Sigmoid colon (tissue), 7 donors: ENCODE results near the gene HNRNPLL. TPM values are rescaled to one million over a fixed set of nuclear protein-coding genes. Genes with fewer than 3 reads are reported as not detected.

Source experiments
- DNase-seq: peaks from one replicate; pipeline ENCODE4 v3.0.0-alpha.2; 2019
- H3K27ac ChIP-seq, 4 donors: fragments of 200-600 bp; sonication (generic); one replicate each; pipeline ENCODE4 v1.5.1; 2016 to 2019; ENCODE audit warnings: mild to moderate bottlenecking in 1 of 4
- H3K27me3 ChIP-seq, 3 donors: fragments of 200-600 bp; sonication (generic); one replicate each; pipeline ENCODE4 v1.5.1; 2019; ENCODE audit warnings: mild to moderate bottlenecking in 1 of 3
- H3K36me3 ChIP-seq, 4 donors: fragments of 200-600 bp; sonication (generic); one replicate each; pipeline ENCODE4 v1.5.1; 2016 to 2019
- H3K4me1 ChIP-seq, 4 donors: fragments of 200-600 bp; sonication (generic); one replicate each; pipeline ENCODE4 v1.5.1; 2017 to 2019
- H3K4me3 ChIP-seq, 4 donors: fragments of 200-600 bp; sonication (generic); one replicate each; pipeline ENCODE4 v1.5.1; 2017 to 2019; ENCODE audit warnings: mild to moderate bottlenecking in 2 of 4, moderate library complexity in 1 of 4
- H3K9me3 ChIP-seq, 4 donors: fragments of 200-600 bp in 3 of 4; sonication (generic) in 3 of 4; one replicate each; pipeline versions ENCODE4 v1.5.1 to v1.6.1; 2013 to 2019
- EP300 ChIP-seq, 4 donors: sonication (generic); formaldehyde crosslinking; IDR thresholded peaks; one replicate each; pipeline ENCODE4 v1.6.1; 2017; ENCODE audit warnings: antibody characterized with exemption in 4 of 4
- POLR2A ChIP-seq, 2 donors: fragments of 450-650 bp; IDR thresholded peaks; one replicate each; pipeline ENCODE4 v1.6.1; 2016; ENCODE audit warnings: antibody characterized with exemption in 2 of 2, mild to moderate bottlenecking in 2 of 2, moderate library complexity in 2 of 2
- POLR2AphosphoS5 ChIP-seq, 4 donors: sonication (generic); formaldehyde crosslinking; IDR thresholded peaks; one replicate each; pipeline ENCODE4 v1.6.1; 2017; ENCODE audit warnings: antibody characterized with exemption in 4 of 4
- WGBS, 2 donors: extraction: QIAGEN DNeasy Blood & Tissue Kit; methylation state at CpG; one replicate each; pipeline ENCODE4 v1.1.7; 2013; 5-methylcytosine and 5-hydroxymethylcytosine counted together
- intact Hi-C: fragments of 100-400 bp; cut with DNase I; formaldehyde crosslinking; loops from one replicate; pipeline ENCODE4 v1.15.1; 2023
- polyA plus RNA-seq, 3 donors: library from polyadenylated mRNA; stranded (reverse); fragments of 200-250 nt; gene quantifications; one replicate each; pipeline ENCODE4 v1.2.3, GENCODE V29; 2013
- total RNA-seq, 4 donors: library from RNA; depleted of rRNA; stranded (reverse); fragments of >200 nt; gene quantifications; one replicate each; pipeline ENCODE4 v1.1.0, GENCODE V29; 2016
- TF ChIP-seq, protein P1 (sequence below), 4 experiments: fragments of 450-650 bp in 3 of 4; fragments of 200-600 bp in 1 of 4; IDR thresholded peaks; one replicate each; pipeline ENCODE4 v1.5.1; 2016 to 2019; ENCODE audit warnings: antibody characterized with exemption in 4 of 4, mild to moderate bottlenecking in 3 of 4, moderate library complexity in 2 of 4
- donor health status: healthy with polysubstance abuse.
- donor health status: Bipolar disorder and iron deficiency.
- donor health status: healthy.

The HNRNPLL gene
- total and polyA plus RNA-seq, 7 donors, result 16.1 to 82.0 (median 63.7) TPM

GRCh38 chr2:38568724-38569436 lies 33.8 kb downstream of the HNRNPLL start:
- Histone ChIP-seq H3K9me3 (no peaks in the 10 kb centered on the region), H3K4me1 (peaks cover 0 to 9% (median 2%) of the 10 kb centered on the region in 4 donors), H3K27me3 (no peaks in the 10 kb centered on the region), H3K27ac (no peak overlapping the region), H3K4me3 (no peak overlapping the region), H3K36me3 (peaks cover 0 to 98% (median 22%) of the 10 kb centered on the region in 4 donors)
- intact Hi-C loops, result no loop called here
- DNase-seq, result no peak
- TF ChIP-seq POLR2AphosphoS5 (IDR thresholded peaks at IDR 0.05), result no peak
- no peak for TF ChIP-seq POLR2A (IDR thresholded peaks at IDR 0.05)
- 53 to 81% methylated on average over 5 of the region's 5 CpGs for WGBS, 2 donors

GRCh38 chr2:38565333-38565732 lies 37.4 kb downstream of the HNRNPLL start:
- 94 to 97% methylated on average over 2 of the region's 2 CpGs for WGBS, 2 donors
- DNase-seq, result no peak
- Histone ChIP-seq H3K4me1 (no peaks in the 10 kb centered on the region), H3K27ac (no peak overlapping the region), H3K36me3 (peaks cover 0 to 95% (median 27%) of the 10 kb centered on the region in 4 donors), H3K4me3 (no peak overlapping the region), H3K27me3 (no peaks in the 10 kb centered on the region), H3K9me3 (no peaks in the 10 kb centered on the region)
- intact Hi-C loops, result no loop called here
- TF ChIP-seq EP300 (IDR thresholded peaks at IDR 0.05), result no peak
- TF ChIP-seq POLR2AphosphoS5 (IDR thresholded peaks at IDR 0.05), result no peak
- TF ChIP-seq, protein P1, sequence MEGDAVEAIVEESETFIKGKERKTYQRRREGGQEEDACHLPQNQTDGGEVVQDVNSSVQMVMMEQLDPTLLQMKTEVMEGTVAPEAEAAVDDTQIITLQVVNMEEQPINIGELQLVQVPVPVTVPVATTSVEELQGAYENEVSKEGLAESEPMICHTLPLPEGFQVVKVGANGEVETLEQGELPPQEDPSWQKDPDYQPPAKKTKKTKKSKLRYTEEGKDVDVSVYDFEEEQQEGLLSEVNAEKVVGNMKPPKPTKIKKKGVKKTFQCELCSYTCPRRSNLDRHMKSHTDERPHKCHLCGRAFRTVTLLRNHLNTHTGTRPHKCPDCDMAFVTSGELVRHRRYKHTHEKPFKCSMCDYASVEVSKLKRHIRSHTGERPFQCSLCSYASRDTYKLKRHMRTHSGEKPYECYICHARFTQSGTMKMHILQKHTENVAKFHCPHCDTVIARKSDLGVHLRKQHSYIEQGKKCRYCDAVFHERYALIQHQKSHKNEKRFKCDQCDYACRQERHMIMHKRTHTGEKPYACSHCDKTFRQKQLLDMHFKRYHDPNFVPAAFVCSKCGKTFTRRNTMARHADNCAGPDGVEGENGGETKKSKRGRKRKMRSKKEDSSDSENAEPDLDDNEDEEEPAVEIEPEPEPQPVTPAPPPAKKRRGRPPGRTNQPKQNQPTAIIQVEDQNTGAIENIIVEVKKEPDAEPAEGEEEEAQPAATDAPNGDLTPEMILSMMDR (IDR thresholded peaks at IDR 0.05), result no peak
- no peak for TF ChIP-seq POLR2A (IDR thresholded peaks at IDR 0.05)

GRCh38 chr2:38561691-38562090 lies 41.0 kb downstream of the HNRNPLL start:
- H3K27ac ChIP-seq, result no peak overlapping the region
- peaks cover 0 to 64% (median 12%) of the 10 kb centered on the region in 4 donors for H3K36me3 ChIP-seq
- no peaks in the 10 kb centered on the region for H3K9me3 ChIP-seq
- H3K4me1 ChIP-seq, result no peaks in the 10 kb centered on the region
- H3K27me3 ChIP-seq, result no peaks in the 10 kb centered on the region
- no peak overlapping the region for H3K4me3 ChIP-seq
- no peak for DNase-seq
- TF ChIP-seq EP300 (IDR thresholded peaks at IDR 0.05) (no peak), POLR2A (IDR thresholded peaks at IDR 0.05) (no peak), POLR2AphosphoS5 (IDR thresholded peaks at IDR 0.05) (no peak)
- TF ChIP-seq, protein P1 (IDR thresholded peaks at IDR 0.05), result no peak
- intact Hi-C loops, result no loop called here

DNA sequence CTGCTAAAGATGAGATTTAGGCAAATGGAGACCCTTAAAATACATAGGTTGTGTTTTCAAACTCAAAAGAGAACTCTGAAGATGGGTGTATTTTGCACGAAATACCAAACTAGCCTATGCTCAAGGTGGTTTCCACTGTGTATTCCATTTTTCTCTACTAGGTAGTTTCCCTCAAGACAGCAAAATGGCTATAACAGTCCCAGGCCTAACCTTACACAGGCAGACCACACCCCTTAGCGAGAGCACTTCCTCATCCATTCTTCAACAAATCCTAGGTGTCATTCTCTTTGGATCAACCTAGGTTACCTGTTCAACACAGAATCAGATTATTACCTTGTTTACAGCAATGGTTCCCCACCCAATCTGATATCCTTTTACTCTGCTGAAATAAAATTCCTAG lies 42.6 kb downstream of the HNRNPLL start:
- no peaks in the 10 kb centered on the region for H3K9me3 ChIP-seq
- H3K27ac ChIP-seq, result no peak overlapping the region
- WGBS, 2 donors, result 51 to 83% methylated on average over 2 of the region's 2 CpGs
- DNase-seq, result no peak
- no peaks in the 10 kb centered on the region for H3K27me3 ChIP-seq
- H3K36me3 ChIP-seq, result peaks cover 0 to 55% (median 8%) of the 10 kb centered on the region in 4 donors
- no peaks in the 10 kb centered on the region for H3K4me1 ChIP-seq
- H3K4me3 ChIP-seq, result no peak overlapping the region
- TF ChIP-seq POLR2AphosphoS5 (IDR thresholded peaks at IDR 0.05), result no peak
- TF ChIP-seq, protein P1 (IDR thresholded peaks at IDR 0.05), result no peak
- TF ChIP-seq POLR2A (IDR thresholded peaks at IDR 0.05), result no peak
- intact Hi-C loops, result no loop called here

DNA sequence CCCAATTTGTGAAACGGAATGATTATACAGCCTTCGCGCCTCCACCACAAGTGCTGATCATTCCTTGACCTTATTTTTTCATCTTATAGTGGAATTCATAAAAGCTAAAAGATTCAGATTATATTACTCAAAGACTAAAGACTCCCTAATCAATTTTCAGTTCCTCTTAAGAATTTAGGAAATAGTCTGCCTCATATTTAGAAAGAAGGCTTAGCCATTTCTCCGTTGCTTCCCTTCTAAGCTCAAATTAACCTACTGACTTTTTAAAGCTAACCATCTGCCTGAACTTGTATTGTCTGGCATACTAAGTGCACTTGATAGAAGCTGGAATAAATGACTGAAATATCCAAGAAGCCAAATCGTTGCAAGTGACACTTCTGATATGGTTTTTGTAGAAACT lies 44.7 kb downstream of the HNRNPLL start:
- WGBS, 2 donors, result 91 to 94% methylated on average over 5 of the region's 5 CpGs
- intact Hi-C loops, result no loop called here
- TF ChIP-seq EP300 (IDR thresholded peaks at IDR 0.05) (no peak), POLR2A (IDR thresholded peaks at IDR 0.05) (no peak), POLR2AphosphoS5 (IDR thresholded peaks at IDR 0.05) (no peak)
- TF ChIP-seq, protein P1 (IDR thresholded peaks at IDR 0.05), result no peak

More for the DNA sequence above, 44.7 kb downstream of the HNRNPLL start:
- Histone ChIP-seq H3K4me1 (no peaks in the 10 kb centered on the region), H3K27me3 (no peaks in the 10 kb centered on the region), H3K4me3 (no peak overlapping the region), H3K36me3 (peaks cover 0 to 35% (median 4%) of the 10 kb centered on the region in 4 donors), H3K27ac (no peak overlapping the region), H3K9me3 (no peaks in the 10 kb centered on the region)
- no peak for DNase-seq
